Neuronal stem cell (in vitro differentiated cells): ENCODE data around the gene ZNF319.

Experiments used
- DNase-seq: peaks from one replicate; pipeline ENCODE4 v3.0.0-alpha.2; 2013; ENCODE audit warnings: low spot score
- H2AFZ ChIP-seq: one replicate; pipeline ENCODE4 v1.6.1; 2013; ENCODE audit warnings: mild to moderate bottlenecking, low read length, inconsistent platforms
- H2AK5ac ChIP-seq: 2 replicates; pipeline ENCODE4 v1.6.1; 2013; ENCODE audit warnings: low read depth, mild to moderate bottlenecking, inconsistent platforms, low read length, moderate library complexity, mixed read lengths
- H2BK120ac ChIP-seq: 2 replicates; pipeline ENCODE4 v1.6.1; 2013; ENCODE audit warnings: low read depth, mild to moderate bottlenecking, inconsistent platforms, low read length, moderate library complexity, mixed read lengths
- H2BK12ac ChIP-seq: one replicate; pipeline ENCODE4 v1.6.1; 2013; ENCODE audit warnings: low read length, inconsistent platforms
- H2BK15ac ChIP-seq: 2 replicates; pipeline ENCODE4 v1.6.1; 2013; ENCODE audit warnings: mild to moderate bottlenecking, low read length, inconsistent platforms, mixed read lengths
- H2BK5ac ChIP-seq: one replicate; pipeline ENCODE4 v1.6.1; 2013; ENCODE audit warnings: inconsistent platforms, mild to moderate bottlenecking, low read length, moderate library complexity
- H3K14ac ChIP-seq: one replicate; pipeline ENCODE4 v1.6.1; 2013; ENCODE audit warnings: low read length, inconsistent platforms
- H3K18ac ChIP-seq: 2 replicates; pipeline ENCODE4 v1.6.1; 2013; ENCODE audit warnings: low read length, inconsistent platforms
- H3K23ac ChIP-seq: 2 replicates; pipeline ENCODE4 v1.6.1; 2013; ENCODE audit warnings: low read depth, mild to moderate bottlenecking, mixed read lengths, low read length, inconsistent platforms; ENCODE audit not compliant: poor library complexity
- H3K27ac ChIP-seq: replicated peaks from 3 replicates; pipeline ENCODE4 v1.5.1; 2013; ENCODE audit warnings: low read length, inconsistent platforms
- H3K27me3 ChIP-seq, 3 experiments: 2 replicates each; pipeline ENCODE4 v1.6.1; 2013; ENCODE audit warnings: low read length in 3 of 3, mild to moderate bottlenecking in 2 of 3, inconsistent platforms in 1 of 3, low read depth in 1 of 3, mixed read lengths in 1 of 3, moderate library complexity in 1 of 3; ENCODE audit not compliant: control insufficient read depth in 3 of 3, insufficient read depth in 3 of 3
- H3K36me3 ChIP-seq, 2 donors: replicated peaks in 1 of 2; 2 replicates each; pipeline ENCODE4 v1.6.1; 2013; ENCODE audit warnings: low read length in 2 of 2; ENCODE audit not compliant: control insufficient read depth in 2 of 2, insufficient read depth in 2 of 2
- H3K4ac ChIP-seq: 2 replicates; pipeline ENCODE4 v1.6.1; 2013; ENCODE audit warnings: inconsistent platforms, mild to moderate bottlenecking, low read length, moderate library complexity
- H3K4me1 ChIP-seq, 2 donors: 1 replicate in 1 of 2; 2 replicates in 1 of 2; pipeline ENCODE4 v1.6.1; 2013; ENCODE audit warnings: low read length in 2 of 2, low read depth in 1 of 2; ENCODE audit not compliant: control insufficient read depth in 2 of 2, insufficient read depth in 1 of 2
- H3K4me2 ChIP-seq: one replicate; pipeline ENCODE4 v1.6.1; 2013; ENCODE audit warnings: mild to moderate bottlenecking, low read length, inconsistent platforms; ENCODE audit not compliant: insufficient read depth, poor library complexity, severe bottlenecking
- H3K4me3 ChIP-seq, 2 donors: 2 replicates each; pipeline ENCODE4 v1.5.1; 2013; ENCODE audit warnings: low read length in 2 of 2, mild to moderate bottlenecking in 2 of 2, inconsistent platforms in 1 of 2, moderate library complexity in 1 of 2
- H3K79me1 ChIP-seq: one replicate; pipeline ENCODE4 v1.6.1; 2013; ENCODE audit warnings: low read depth, mild to moderate bottlenecking, inconsistent platforms, low read length, moderate library complexity
- H3K9ac ChIP-seq: one replicate; pipeline ENCODE4 v1.6.1; 2013; ENCODE audit warnings: mild to moderate bottlenecking, low read depth, low read length, inconsistent platforms; ENCODE audit not compliant: poor library complexity
- H3K9me3 ChIP-seq, 2 donors: replicated peaks in 1 of 2; 2 replicates each; pipeline versions ENCODE3 to v1.6.1; 2013; ENCODE audit warnings: low read length in 2 of 2, mild to moderate bottlenecking in 2 of 2, inconsistent platforms in 1 of 2, low read depth in 1 of 2, mixed read lengths in 1 of 2, moderate library complexity in 1 of 2; ENCODE audit not compliant: control insufficient read depth in 2 of 2, insufficient read depth in 1 of 2
- H4K8ac ChIP-seq: one replicate; pipeline ENCODE4 v1.6.1; 2013; ENCODE audit warnings: low read depth, mild to moderate bottlenecking, inconsistent platforms, low read length, moderate library complexity
- H4K91ac ChIP-seq: one replicate; pipeline ENCODE4 v1.6.1; 2013; ENCODE audit warnings: low read length, low read depth, mild to moderate bottlenecking, inconsistent platforms; ENCODE audit not compliant: poor library complexity
- WGBS, 2 donors: extraction: QIAGEN DNeasy Blood & Tissue Kit; methylation state at CpG; one replicate each; pipeline ENCODE4 v1.1.7; 2013; ENCODE audit warnings: missing lambda C conversion rate in 2 of 2, mixed read lengths in 1 of 2; ENCODE audit not compliant: insufficient read length in 2 of 2, insufficient replicate concordance in 1 of 2; ENCODE audit errors: extremely low coverage in 2 of 2; 5-methylcytosine and 5-hydroxymethylcytosine counted together

ZNF319 gene

GRCh38 chr16:57956270-57956808 is 44.1 kb downstream of the ZNF319 start:
- WGBS, 2 donors: no CpG with 5 or more reads among the region's 8 CpGs

GRCh38 chr16:57955572-57956188 is 44.8 kb downstream of the ZNF319 start:
- Histone ChIP-seq H3K4me3 (no peak overlapping the region), H2AK5ac (no peak overlapping the region), H2AFZ (no peak overlapping the region), H4K8ac (no peak overlapping the region), H3K36me3 (no peaks in the 10 kb centered on the region), H3K9me3 (peaks cover 0 to 3% of the 10 kb centered on the region in 2 donors), H4K91ac (no peak overlapping the region), H2BK120ac (no peak overlapping the region), H3K27ac (no peak overlapping the region), H3K9ac (no peak overlapping the region), H2BK12ac (no peak overlapping the region), H3K4me1 (peaks cover 0 to 4% of the 10 kb centered on the region in 2 donors), H3K79me1 (no peaks in the 10 kb centered on the region), H3K4ac (no peak overlapping the region), H3K4me2 (no peak overlapping the region), H3K23ac (no peak overlapping the region), H3K14ac (no peak overlapping the region), H2BK15ac (peak overlapping the region; percentile 72), H3K27me3 (peaks cover 0 to 15% (median 0%) of the 10 kb centered on the region in 3 experiments), H2BK5ac (peak overlapping the region; percentile 3), H3K18ac (no peak overlapping the region)
- no peak for DNase-seq
- no CpG with 5 or more reads among the region's 12 CpGs for whole genome bisulfite sequencing, 2 donors

More at GRCh38 chr16:57956270-57956808, 44.1 kb downstream of the ZNF319 start:
- Histone ChIP-seq H3K36me3 (no peaks in the 10 kb centered on the region), H2BK12ac (no peak overlapping the region), H2BK120ac (no peak overlapping the region), H4K91ac (no peak overlapping the region), H3K79me1 (no peaks in the 10 kb centered on the region), H2BK15ac (peak overlapping the region; percentile 72), H3K4me3 (no peak overlapping the region), H3K23ac (peak overlapping the region; percentile 52), H4K8ac (no peak overlapping the region), H3K9ac (no peak overlapping the region), H2BK5ac (peak overlapping the region; percentile 3), H2AK5ac (peak overlapping the region; percentile 7), H3K18ac (peak overlapping the region; percentile 78), H3K27ac (no peak overlapping the region), H3K4me2 (no peak overlapping the region), H3K27me3 (peaks cover 0 to 21% (median 0%) of the 10 kb centered on the region in 3 experiments), H2AFZ (no peak overlapping the region), H3K4me1 (peaks cover 0 to 4% of the 10 kb centered on the region in 2 donors), H3K4ac (no peak overlapping the region), H3K14ac (no peak overlapping the region), H3K9me3 (peaks cover 0 to 3% of the 10 kb centered on the region in 2 donors)
- no peak for DNase-seq

GRCh38 chr16:57953857-57954256 is 46.6 kb downstream of the ZNF319 start:
- Histone ChIP-seq H2BK12ac (no peak overlapping the region), H3K4me2 (no peak overlapping the region), H3K9ac (no peak overlapping the region), H3K9me3 (peaks cover 0 to 3% of the 10 kb centered on the region in 2 donors), H3K27ac (no peak overlapping the region), H3K23ac (no peak overlapping the region), H4K8ac (no peak overlapping the region), H3K18ac (no peak overlapping the region), H2BK15ac (no peak overlapping the region), H3K4me1 (peaks cover 0 to 7% of the 10 kb centered on the region in 2 donors), H2AFZ (no peak overlapping the region), H3K14ac (no peak overlapping the region), H3K4ac (no peak overlapping the region), H3K4me3 (no peak overlapping the region), H3K36me3 (no peaks in the 10 kb centered on the region), H3K27me3 (peaks cover 0 to 6% (median 0%) of the 10 kb centered on the region in 3 experiments), H2BK120ac (no peak overlapping the region), H4K91ac (no peak overlapping the region), H2AK5ac (no peak overlapping the region), H2BK5ac (no peak overlapping the region), H3K79me1 (no peaks in the 10 kb centered on the region)
- WGBS, 2 donors: no CpG with 5 or more reads among the region's 1 CpG
- DNase-seq: no peak

GRCh38 chr16:57952909-57953308 is 47.6 kb downstream of the ZNF319 start:
- no peak overlapping the region for H3K4ac ChIP-seq
- no peak overlapping the region for H2BK15ac ChIP-seq
- no peak overlapping the region for H3K4me2 ChIP-seq
- peaks cover 0 to 3% of the 10 kb centered on the region in 2 donors for H3K4me1 ChIP-seq
- no peak overlapping the region for H3K14ac ChIP-seq
- no peak overlapping the region for H3K23ac ChIP-seq
- H2AFZ ChIP-seq: no peak overlapping the region
- H2AK5ac ChIP-seq: no peak overlapping the region
- peak overlapping the region; percentile 35 for H3K18ac ChIP-seq
- H3K27me3 ChIP-seq: peaks cover 0 to 6% (median 0%) of the 10 kb centered on the region in 3 experiments
- H3K9me3 ChIP-seq: no peaks in the 10 kb centered on the region
- no peak overlapping the region for H3K9ac ChIP-seq
- H2BK120ac ChIP-seq: peak overlapping the region; percentile 27
- no peak for DNase-seq
- H4K91ac ChIP-seq: no peak overlapping the region
- no peaks in the 10 kb centered on the region for H3K79me1 ChIP-seq
- H3K36me3 ChIP-seq: no peaks in the 10 kb centered on the region
- no peak overlapping the region for H2BK5ac ChIP-seq
- H3K27ac ChIP-seq: no peak overlapping the region
- no CpG with 5 or more reads among the region's 9 CpGs for WGBS, 2 donors
- H4K8ac ChIP-seq: no peak overlapping the region
- no peak overlapping the region for H3K4me3 ChIP-seq
- no peak overlapping the region for H2BK12ac ChIP-seq
